Caco-2 (cell line): Measurements from ENCODE around the gene DET1. TPM values are rescaled to one million over a fixed set of nuclear protein-coding genes. Genes with fewer than 3 reads are reported as not detected.

Experiments used
- BruUV-seq: library from RNA; stranded (reverse); fragments of 400-500 nt; replicated peaks from 2 replicates; lab custom pipeline; 2021; lab: Mats Ljungman, UMichigan
- CTCF ChIA-PET: fragments of 300-600 bp; sonication (Branson Sonifier 250); formaldehyde crosslinking; loops from one replicate; lab custom pipeline; 2022; ENCODE audit warnings: antibody characterized with exemption; lab: Charles Lee
- POLR2A ChIA-PET: fragments of 300-600 bp; sonication (Branson Sonifier 250); formaldehyde crosslinking; loops from one replicate; lab custom pipeline; 2022; ENCODE audit warnings: antibody characterized with exemption; lab: Charles Lee
- DNase-seq, 2 experiments: peaks; one replicate each; pipeline versions ENCODE4 v3.0.0 to v3.0.0-alpha.2; 2020 to 2022
- H3K27me3 ChIP-seq: replicated peaks from 2 replicates; pipeline ENCODE4 v1.6.0; 2011; ENCODE audit warnings: low read length; ENCODE audit not compliant: control insufficient read depth, insufficient read depth
- H3K36me3 ChIP-seq: 2 replicates; pipeline ENCODE4 v1.5.1; 2011; ENCODE audit warnings: low read length; ENCODE audit not compliant: control insufficient read depth, insufficient read depth
- H3K4me1 ChIP-seq: fragments of 250-450 bp; sonication (Bioruptor Pico); 2 replicates; pipeline ENCODE4 v1.5.1; 2020; ENCODE audit warnings: mild to moderate bottlenecking
- H3K4me3 ChIP-seq: 2 replicates; pipeline ENCODE4 v1.5.1; 2011; ENCODE audit warnings: low read depth, mild to moderate bottlenecking, control low read depth, low read length
- H3K9me3 ChIP-seq: fragments of 250-450 bp; sonication (Bioruptor Pico); 2 replicates; pipeline ENCODE4 v1.5.1; 2020; ENCODE audit warnings: mild to moderate bottlenecking, moderate library complexity
- H3K27ac Mint-ChIP-seq: one replicate; pipeline ENCODE4 v1.8.0; 2022; ENCODE audit warnings: mixed read lengths; ENCODE audit not compliant: unreplicated experiment
- H3K27me3 Mint-ChIP-seq: one replicate; pipeline ENCODE4 v1.8.0; 2022; ENCODE audit warnings: mixed read lengths; ENCODE audit not compliant: insufficient read depth, unreplicated experiment
- H3K36me3 Mint-ChIP-seq: one replicate; pipeline ENCODE4 v1.8.0; 2022; ENCODE audit warnings: mild to moderate bottlenecking, mixed read lengths; ENCODE audit not compliant: insufficient read depth, unreplicated experiment
- H3K4me1 Mint-ChIP-seq: one replicate; pipeline ENCODE4 v1.8.0; 2022; ENCODE audit warnings: low read depth, mixed read lengths; ENCODE audit not compliant: unreplicated experiment
- H3K4me3 Mint-ChIP-seq: one replicate; pipeline ENCODE4 v1.8.0; 2022; ENCODE audit warnings: mild to moderate bottlenecking, moderate library complexity, mixed read lengths; ENCODE audit not compliant: unreplicated experiment
- H3K9me3 Mint-ChIP-seq: one replicate; pipeline ENCODE4 v1.8.0; 2022; ENCODE audit warnings: mixed read lengths; ENCODE audit not compliant: unreplicated experiment
- intact Hi-C: fragments of 100-400 bp; cut with micrococcal nuclease; formaldehyde crosslinking; loops from one replicate; pipeline ENCODE4 v1.10.0; 2022; ENCODE audit not compliant: unreplicated experiment
- total RNA-seq: library from RNA; stranded (reverse); gene quantifications from 2 replicates; pipeline ENCODE4 v1.2.3, GENCODE V29; 2022
- TF ChIP-seq, protein P1 (sequence below), 2 experiments: fragments of 200-600 bp in 1 of 2; IDR thresholded peaks; 1 replicate in 1 of 2; 2 replicates in 1 of 2; pipeline versions ENCODE4 v1.5.1 to v1.8.0; 2011 to 2022; ENCODE audit warnings: antibody characterized with exemption in 1 of 2, control low read depth in 1 of 2, inconsistent platforms in 1 of 2, low read depth in 1 of 2, low read length in 1 of 2, mild to moderate bottlenecking in 1 of 2, moderate library complexity in 1 of 2; ENCODE audit not compliant: insufficient read depth in 1 of 2, severe bottlenecking in 1 of 2, unreplicated experiment in 1 of 2

The DET1 gene
- total RNA-seq, 1 experiment from 2014 or later = 2.0 TPM

DNA sequence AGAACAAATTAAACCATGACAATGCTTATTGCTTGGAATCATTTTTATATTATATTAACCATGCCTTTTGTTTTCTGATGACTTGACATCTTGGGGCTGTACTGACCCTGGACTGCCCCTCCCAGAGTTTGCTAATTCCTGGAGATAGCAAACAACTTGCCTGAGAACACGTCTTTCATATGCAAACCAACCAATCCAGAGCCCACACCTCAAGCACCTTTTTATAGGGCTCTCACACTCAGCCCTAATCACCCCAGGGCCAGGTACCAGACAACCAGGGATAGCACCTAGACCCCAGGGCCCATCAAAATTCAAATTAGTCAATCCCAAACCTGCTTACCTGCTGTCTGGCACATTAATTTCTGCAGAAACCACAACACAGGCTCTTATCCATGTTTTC lies 42.0 kb downstream of the DET1 start:
- no peak overlapping the region for H3K27ac Mint-ChIP-seq
- no peaks in the 10 kb centered on the region for H3K36me3 Mint-ChIP-seq
- H3K4me3 Mint-ChIP-seq = no peak overlapping the region
- TF ChIP-seq, protein P1, sequence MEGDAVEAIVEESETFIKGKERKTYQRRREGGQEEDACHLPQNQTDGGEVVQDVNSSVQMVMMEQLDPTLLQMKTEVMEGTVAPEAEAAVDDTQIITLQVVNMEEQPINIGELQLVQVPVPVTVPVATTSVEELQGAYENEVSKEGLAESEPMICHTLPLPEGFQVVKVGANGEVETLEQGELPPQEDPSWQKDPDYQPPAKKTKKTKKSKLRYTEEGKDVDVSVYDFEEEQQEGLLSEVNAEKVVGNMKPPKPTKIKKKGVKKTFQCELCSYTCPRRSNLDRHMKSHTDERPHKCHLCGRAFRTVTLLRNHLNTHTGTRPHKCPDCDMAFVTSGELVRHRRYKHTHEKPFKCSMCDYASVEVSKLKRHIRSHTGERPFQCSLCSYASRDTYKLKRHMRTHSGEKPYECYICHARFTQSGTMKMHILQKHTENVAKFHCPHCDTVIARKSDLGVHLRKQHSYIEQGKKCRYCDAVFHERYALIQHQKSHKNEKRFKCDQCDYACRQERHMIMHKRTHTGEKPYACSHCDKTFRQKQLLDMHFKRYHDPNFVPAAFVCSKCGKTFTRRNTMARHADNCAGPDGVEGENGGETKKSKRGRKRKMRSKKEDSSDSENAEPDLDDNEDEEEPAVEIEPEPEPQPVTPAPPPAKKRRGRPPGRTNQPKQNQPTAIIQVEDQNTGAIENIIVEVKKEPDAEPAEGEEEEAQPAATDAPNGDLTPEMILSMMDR (IDR thresholded peaks at IDR 0.05; ENCODE audit: insufficient read depth in 1 of 2, low read depth in 1 of 2, low read length in 1 of 2, severe bottlenecking in 1 of 2, unreplicated experiment in 1 of 2) = no peak
- ChIA-PET POLR2A (no interaction called here), CTCF (no interaction called here)
- no TSS peak for BruUV-seq
- no peaks in the 10 kb centered on the region for H3K27me3 Mint-ChIP-seq
- no peaks in the 10 kb centered on the region for H3K4me1 Mint-ChIP-seq
- H3K27me3 ChIP-seq = no peaks in the 10 kb centered on the region
- H3K36me3 ChIP-seq = no peaks in the 10 kb centered on the region
- no peaks in the 10 kb centered on the region for H3K9me3 ChIP-seq
- intact Hi-C loops = no loop called here
- no peak overlapping the region for H3K4me3 ChIP-seq
- H3K9me3 Mint-ChIP-seq = no peaks in the 10 kb centered on the region
- no peaks in the 10 kb centered on the region for H3K4me1 ChIP-seq
- no peak for DNase-seq

DNA sequence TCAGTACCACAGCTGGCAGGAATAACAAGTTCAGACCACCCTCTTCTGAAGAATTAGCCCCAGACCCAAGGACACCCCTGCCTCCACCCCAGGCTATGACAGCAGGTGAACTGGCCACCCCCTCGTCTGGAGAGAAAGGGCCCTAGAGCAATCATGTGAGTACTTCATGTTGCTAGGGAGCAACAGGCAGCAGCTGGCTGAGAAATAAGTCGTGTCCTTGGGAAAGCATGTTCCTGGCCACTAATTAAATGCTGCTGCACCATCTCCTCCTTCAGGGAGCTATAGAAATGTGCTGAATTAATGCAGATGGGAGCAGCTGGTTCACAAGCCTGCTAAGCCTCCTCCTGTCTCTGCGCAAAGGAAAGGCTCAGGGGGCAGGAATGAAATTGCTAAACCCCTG lies 47.5 kb downstream of the DET1 start:
- no peaks in the 10 kb centered on the region for H3K9me3 Mint-ChIP-seq
- H3K27me3 Mint-ChIP-seq = no peaks in the 10 kb centered on the region
- Histone ChIP-seq H3K4me1 (no peaks in the 10 kb centered on the region), H3K27me3 (no peaks in the 10 kb centered on the region), H3K36me3 (no peaks in the 10 kb centered on the region), H3K4me3 (no peak overlapping the region), H3K9me3 (no peaks in the 10 kb centered on the region)
- no peaks in the 10 kb centered on the region for H3K4me1 Mint-ChIP-seq
- H3K27ac Mint-ChIP-seq = no peak overlapping the region
- H3K36me3 Mint-ChIP-seq = no peaks in the 10 kb centered on the region
- H3K4me3 Mint-ChIP-seq = no peak overlapping the region
- TF ChIP-seq, protein P1 (IDR thresholded peaks at IDR 0.05; ENCODE audit: insufficient read depth in 1 of 2, low read depth in 1 of 2, low read length in 1 of 2, severe bottlenecking in 1 of 2, unreplicated experiment in 1 of 2) = no peak
- ChIA-PET CTCF (no interaction called here), POLR2A (no interaction called here)
- intact Hi-C loops = no loop called here
- no TSS peak for BruUV-seq
- no peak for DNase-seq

DNA sequence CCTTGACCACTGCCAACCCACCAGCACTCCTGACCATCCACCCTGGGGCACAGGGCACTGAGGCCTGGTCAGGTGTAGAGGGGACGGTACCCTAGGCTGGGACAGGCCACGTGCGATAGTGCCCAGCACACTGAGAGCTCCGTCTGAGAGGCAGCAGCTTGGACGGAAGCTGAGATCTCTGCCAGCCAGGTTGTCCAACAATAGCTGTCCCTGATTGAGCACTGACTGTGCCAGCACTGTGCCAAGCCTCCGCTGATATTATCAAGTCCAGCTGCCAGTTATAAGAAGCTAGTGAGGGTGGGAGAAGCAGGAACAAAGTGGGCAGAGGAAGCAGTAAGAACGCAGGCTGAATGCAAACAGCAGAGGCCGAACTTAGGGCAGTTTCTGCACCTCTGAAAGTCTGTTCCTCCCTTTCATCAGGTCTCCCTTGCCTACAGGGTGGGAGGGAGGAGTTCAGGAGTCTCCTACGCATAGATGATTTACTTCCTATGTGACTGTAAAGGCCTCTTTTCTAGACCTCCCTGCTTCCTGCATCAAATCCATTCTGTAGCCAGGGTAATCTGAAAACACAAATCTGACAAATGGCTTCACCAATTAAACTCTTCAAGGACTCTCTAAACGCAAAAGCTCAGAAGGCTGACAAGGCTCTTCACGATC lies 49.2 kb downstream of the DET1 start:
- H3K4me1 Mint-ChIP-seq = no peaks in the 10 kb centered on the region
- no peak overlapping the region for H3K27ac Mint-ChIP-seq
- H3K4me1 ChIP-seq = no peaks in the 10 kb centered on the region
- BruUV-seq = no TSS peak
- no peaks in the 10 kb centered on the region for H3K36me3 Mint-ChIP-seq
- no peaks in the 10 kb centered on the region for H3K27me3 Mint-ChIP-seq
- no peak for DNase-seq
- ChIA-PET CTCF (no interaction called here), POLR2A (no interaction called here)
- no peak overlapping the region for H3K4me3 ChIP-seq
- H3K36me3 ChIP-seq = no peaks in the 10 kb centered on the region
- H3K9me3 Mint-ChIP-seq = no peaks in the 10 kb centered on the region
- intact Hi-C loops = no loop called here
- TF ChIP-seq, protein P1 (IDR thresholded peaks at IDR 0.05; ENCODE audit: insufficient read depth in 1 of 2, low read depth in 1 of 2, low read length in 1 of 2, severe bottlenecking in 1 of 2, unreplicated experiment in 1 of 2) = no peak
- no peak overlapping the region for H3K4me3 Mint-ChIP-seq
- no peaks in the 10 kb centered on the region for H3K9me3 ChIP-seq
- no peaks in the 10 kb centered on the region for H3K27me3 ChIP-seq
